ENCODE measurements around the gene THRB.

THRB gene

GRCh38 chr3:24372559-24373197 lies 122.0 kb downstream of the THRB start:
- DNase-seq, result no peak

DNA sequence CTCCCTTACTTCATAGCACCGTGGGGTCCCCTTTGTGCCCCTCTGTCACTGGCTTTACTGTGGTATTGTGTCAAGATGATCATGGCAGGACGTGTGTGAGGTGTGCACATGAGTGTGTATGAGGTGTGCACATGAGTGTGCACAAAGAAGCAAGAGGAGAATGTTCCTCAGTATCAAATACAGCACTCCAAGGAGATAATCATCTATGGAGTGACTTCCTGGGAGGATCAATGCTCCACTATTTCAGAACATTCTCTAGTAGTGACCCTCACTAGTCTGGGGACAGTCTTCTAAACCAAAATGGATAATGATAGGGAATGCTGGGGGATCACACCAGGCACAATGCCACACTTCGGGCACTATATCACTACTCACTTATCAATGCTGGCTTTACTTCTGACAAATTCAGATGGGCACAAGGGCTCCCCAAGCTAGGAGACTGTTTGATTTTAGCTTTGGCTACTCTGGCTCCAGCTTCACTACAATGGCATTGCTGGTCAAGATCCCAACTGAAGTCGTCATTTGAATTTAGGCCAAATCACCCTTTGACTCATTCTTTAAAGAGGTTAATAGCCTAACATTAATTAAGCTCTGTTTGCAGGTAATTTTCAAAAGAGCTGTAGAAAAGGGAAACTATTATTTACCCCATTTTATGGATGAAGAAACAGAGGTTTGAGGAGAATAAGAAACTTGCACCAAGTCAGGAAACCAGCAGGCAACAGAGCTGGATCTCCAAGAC lies 124.1 kb downstream of the THRB start:
- no peak for DNase-seq

DNA sequence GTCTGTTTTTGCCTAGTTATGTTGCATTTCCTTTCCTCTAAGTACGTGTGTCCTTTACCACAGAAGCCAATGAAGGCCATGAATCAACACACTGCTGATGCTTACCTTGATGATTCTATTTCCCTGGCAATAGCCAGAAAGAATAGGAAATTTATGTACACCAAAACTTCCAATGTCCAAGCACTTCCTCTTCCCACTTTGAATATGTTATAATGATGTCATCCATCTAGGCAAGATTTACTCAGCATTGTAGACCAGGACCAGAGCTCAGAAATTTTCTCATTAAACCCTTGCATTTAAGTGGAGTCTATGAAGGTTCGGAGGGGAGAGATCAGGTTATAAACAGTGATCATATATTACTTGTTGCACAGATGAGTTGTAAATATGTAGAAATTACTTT lies 126.0 kb downstream of the THRB start:
- DNase-seq, result no peak

DNA sequence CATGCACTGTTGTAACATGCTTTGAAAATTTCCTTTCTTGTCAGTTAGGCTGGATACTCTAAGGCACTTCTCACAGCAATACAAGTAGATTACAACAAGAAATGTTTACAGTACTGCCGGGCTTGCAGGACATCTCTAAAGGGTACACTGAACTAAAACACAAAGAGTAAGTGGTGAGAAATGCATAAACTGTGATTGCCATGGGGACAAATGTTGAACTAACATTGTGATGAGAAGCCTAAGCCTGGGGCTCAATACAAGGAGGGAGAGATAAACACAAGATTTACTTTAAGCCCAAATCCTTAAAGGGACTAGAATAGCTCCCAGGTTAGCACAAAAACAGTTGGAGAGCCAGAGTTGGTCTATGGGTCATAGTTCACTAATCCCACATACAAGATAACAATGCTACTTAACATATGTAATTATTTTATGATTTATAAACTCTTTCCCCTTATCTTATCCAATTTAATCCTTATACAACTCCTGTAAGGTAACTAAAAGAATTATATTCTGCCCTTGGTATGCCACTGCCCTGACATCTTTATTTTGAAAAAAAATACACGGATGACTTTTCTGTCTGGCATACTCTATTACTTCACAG lies 126.9 kb downstream of the THRB start:
- no peak for DNase-seq

GRCh38 chr3:24367216-24367615 lies 127.4 kb downstream of the THRB start:
- DNase-seq, result no peak

DNA sequence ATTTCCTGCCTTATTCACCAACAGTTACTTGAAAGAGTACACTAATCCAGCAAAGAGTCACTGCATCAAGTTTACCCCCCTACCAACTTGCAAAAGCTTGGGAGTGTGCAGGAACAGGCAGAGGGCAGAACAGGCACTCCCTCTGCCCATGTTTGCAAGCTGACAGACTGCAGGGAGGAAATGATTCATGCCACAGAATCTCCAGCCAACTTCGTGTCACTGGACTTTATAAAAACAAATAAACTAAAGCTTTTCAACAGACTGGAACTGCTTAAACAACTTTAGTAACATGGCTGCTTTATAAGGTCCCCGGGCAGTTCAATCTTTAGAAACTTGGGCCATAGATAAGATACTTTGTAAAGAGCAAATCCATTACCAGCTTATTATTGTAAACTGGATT lies 129.5 kb downstream of the THRB start:
- peak; percentile 77 for DNase-seq

DNA sequence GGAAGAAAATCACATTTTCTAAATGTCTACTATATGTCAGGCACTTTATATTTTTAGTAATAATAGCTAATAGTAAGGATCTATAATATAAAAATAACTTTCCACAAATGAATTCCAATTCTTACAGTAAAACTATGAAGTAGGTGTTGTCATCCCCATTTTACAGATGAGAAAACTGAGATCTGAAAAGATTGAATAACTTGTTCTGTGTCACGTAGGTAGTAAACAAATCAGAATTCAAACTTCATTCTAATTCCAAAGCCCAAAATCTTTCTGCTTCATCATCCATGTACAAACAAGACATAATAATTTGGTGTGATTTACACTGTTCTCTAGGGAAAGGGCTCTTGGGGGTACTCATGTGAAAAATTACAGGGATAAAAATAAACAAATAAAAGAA lies 130.3 kb downstream of the THRB start:
- no peak for DNase-seq

DNA sequence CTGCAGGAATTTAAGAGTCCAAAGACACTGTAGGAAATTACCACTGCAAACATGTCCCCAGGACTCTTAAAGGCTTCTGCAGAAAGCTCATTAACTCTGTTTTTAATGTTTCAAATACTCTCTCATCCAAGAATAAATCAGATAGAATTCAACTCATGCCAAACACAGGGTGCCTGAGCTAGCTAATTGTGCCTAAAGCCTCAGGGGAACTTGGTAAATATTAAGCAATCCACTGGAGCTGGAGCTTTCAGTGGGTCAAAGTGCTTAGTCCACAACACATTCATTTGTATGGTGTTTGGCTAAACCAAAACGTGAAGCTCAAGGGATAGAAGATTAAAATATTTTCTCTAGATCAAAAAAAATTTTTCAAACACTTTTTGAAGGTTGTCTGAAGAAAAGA lies 131.4 kb downstream of the THRB start:
- DNase-seq, result no peak

DNA sequence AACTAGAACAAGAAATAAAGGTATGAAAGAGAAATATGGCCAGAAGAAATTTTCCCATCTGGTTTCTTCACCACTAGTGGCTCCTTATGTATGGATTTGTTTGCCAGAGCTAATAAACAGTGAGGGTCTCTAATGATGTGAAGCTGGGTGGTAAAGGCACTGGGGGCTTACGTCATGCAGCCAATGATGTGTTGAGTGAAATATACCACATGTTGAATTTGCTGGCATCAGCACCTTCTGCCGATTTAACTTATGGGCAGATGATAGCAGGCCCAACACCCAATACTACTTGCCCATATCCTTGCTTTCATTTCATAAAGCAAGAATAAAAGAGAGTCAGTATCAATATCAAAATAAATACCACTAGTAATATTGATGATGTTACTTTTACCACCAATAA lies 133.0 kb downstream of the THRB start:
- no peak for DNase-seq

DNA sequence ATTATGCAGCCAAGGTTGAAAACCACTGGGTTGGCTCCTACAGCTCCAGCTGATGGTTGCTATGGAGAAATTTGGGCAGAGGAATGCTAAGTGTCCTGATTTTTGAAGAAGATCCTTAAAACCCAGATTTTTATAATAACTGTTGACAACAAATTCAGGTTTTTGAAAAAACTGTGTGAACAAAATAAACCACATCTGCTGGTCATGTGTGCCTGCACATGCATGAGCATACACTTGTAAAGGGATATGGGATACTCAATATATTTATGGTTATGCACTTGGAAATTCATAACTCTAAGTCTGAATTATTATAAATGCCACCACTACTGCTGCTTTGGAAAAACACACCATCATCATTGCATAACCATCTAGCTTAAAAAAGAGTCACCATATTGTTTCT lies 133.7 kb downstream of the THRB start:
- no peak for DNase-seq

GRCh38 chr3:24359645-24360462 lies 134.8 kb downstream of the THRB start:
- no peak for DNase-seq

DNA sequence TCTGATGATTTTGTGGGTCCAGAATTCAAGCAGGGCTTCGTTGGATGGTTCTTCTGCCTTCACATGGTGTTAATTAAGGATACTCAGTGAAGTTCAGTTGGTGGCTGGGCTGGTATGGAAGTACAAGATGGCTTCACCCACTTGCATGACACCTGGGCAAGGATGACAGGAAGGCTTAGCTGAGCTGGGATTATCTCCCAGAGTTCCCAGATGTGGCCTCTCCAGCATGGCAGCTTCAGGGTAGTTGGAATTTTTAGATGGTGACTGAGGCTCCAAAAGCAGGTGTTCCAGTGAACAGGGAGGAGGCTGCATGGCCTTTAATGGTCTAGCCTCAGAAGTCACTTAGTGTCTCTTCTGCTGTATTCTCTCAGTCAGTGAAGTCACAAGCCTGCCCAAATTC lies 135.5 kb downstream of the THRB start:
- DNase-seq, result no peak

GRCh38 chr3:24357635-24358034 lies 137.0 kb downstream of the THRB start:
- no peak for DNase-seq

DNA sequence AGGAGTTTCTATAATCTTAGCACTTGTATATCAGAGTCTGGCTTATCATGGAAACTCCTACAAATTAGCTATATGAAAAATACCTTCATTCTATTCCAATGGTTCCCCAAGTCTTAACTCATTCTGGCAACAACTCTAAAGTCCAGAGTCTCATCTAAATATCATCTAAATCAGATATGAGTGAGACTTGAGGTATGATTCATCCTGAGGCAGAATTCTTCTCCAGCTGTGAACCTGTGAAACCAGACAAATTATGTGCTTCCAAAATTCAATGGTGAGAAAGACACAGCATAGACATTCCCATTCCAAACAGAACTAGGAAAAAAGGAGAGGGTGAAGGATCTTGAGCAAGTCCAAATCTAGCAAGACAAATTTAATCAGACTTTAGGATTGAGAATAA lies 138.8 kb downstream of the THRB start:
- DNase-seq, result no peak

DNA sequence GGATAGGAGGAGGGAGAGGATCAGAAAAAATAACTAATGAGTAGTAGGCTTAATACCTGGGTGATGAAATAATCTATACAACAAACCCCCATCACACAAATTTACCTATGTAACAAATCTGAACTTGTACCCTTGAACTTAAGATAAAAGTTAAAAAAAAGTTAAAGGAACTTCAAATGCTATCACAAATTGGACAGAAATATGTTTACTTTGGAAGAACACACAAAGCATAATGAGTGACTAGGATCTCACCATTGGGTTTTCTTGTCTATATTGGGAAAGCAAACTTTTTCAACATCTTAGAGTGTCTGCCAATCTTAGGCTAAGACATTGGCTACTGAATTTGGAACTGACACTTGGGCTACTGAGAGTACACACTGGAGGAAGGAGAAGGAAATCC lies 140.4 kb downstream of the THRB start:
- no peak for DNase-seq

GRCh38 chr3:24352893-24353553 lies 141.6 kb downstream of the THRB start:
- no peak for DNase-seq

GRCh38 chr3:24351779-24352469 lies 142.7 kb downstream of the THRB start:
- DNase-seq, result no peak

- DNase-seq, result no peak
Measured at GRCh38 chr3:24349367-24350019, 145.2 kb downstream of the THRB start.

GRCh38 chr3:24348348-24348747 lies 146.3 kb downstream of the THRB start:
- no peak for DNase-seq

DNA sequence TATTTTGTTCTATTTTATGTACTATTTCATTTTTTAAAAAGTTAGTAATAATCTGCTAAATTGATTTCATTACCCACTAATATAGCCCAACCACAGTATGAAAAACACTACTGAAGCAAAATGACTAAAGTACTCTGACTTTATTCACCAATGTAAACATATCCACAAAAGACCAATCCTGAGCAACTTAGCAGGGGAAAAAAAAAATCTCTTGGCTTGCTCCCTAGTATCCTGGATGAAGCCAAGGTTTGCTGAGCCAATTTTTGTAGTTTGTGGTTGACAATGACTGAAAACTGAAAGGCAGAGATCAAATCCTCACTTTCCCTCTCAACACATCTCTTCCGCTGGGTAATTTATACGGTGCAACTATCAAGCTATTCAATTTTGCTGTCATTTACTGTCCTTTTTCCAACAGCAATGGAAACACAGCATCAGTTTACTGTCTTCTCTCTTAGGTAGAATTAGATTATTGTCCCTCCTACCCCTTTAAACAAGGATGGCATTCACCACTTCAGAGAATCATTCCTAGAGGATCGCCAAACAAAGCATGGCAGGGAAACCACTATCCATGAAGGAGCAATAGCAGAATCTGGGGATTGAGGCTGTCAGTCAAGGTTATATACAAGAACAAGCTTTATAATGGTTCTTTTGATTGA lies 149.7 kb downstream of the THRB start:
- DNase-seq, result no peak

DNA sequence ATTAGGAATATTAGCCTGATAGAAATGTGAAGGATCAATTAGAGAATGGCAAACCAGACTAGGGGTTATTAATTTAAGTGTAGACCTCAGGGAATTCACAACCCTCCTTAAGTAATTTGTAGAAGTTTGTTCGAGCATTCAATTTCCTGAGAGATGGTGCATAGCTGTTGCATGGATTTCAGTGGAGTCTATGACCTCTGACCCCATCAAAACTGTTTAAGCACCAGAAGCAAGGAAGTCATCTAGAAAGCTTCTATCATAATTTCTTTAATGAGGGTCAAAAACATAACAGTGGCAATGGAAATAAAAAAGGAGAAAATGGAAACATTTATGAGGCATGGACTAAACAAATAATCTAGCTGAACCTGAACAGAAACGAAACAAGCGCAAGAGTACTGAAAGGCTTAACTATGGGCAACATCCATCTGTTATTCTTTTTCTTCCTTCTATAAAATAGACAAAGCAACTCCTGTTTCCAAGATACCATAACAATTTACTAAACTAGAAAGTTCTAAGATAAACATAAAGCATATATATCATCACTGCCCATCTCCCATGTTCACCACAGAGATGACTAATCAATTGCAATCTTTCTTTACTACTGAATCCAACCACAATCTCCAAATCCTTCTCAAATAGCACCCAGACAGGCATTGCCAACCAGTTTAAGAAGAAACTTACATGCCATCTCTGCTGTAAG lies 151.4 kb downstream of the THRB start:
- DNase-seq, result no peak

All from islet precursor cell (in vitro differentiated cells).